ENCODE data around the gene GADD45A. TPM values are rescaled to one million over a fixed set of nuclear protein-coding genes. Genes with fewer than 3 reads are reported as not detected.

GADD45A gene
- polyA plus RNA-seq, 1 of the 3 experiments (the other 2 are of a cell fraction), result 164 TPM

- Histone ChIP-seq H3F3A (replicated peaks; ENCODE audit: insufficient read depth) (peaks cover 25% of the 10 kb centered on the region), H3K27ac (ENCODE audit: low read depth in 2 of 2, low read length in 1 of 2) (peak overlapping the region in 1 of 2 experiments; percentile 99; a peak in 2 of 4 replicates), H3K27me3 (ENCODE audit: insufficient read depth) (no peaks in the 10 kb centered on the region), H3K9me3 (no peaks in the 10 kb centered on the region), H3K4me1 (ENCODE audit: control insufficient read depth in 1 of 2, insufficient read depth in 2 of 2, low read depth in 1 of 2, low read length in 1 of 2) (peaks cover 12 to 36% of the 10 kb centered on the region in 2 experiments; a peak in 3 of 4 replicates), H3K9ac (no peak overlapping the region), H3K36me3 (replicated peaks in 1 of 2; ENCODE audit: control insufficient read depth in 1 of 2, insufficient read depth in 2 of 2, low read length in 1 of 2) (no peaks in the 10 kb centered on the region), H3K9me2 (no peaks in the 10 kb centered on the region), H3K4me2 (no peak overlapping the region), H2AFZ (ENCODE audit: low read depth) (no peak overlapping the region), H3K4me3 (ENCODE audit: low read depth in 2 of 2, low read length in 1 of 2) (no peak overlapping the region), H3K79me2 (ENCODE audit: insufficient read depth) (peaks cover 80% of the 10 kb centered on the region), H4K20me1 (ENCODE audit: insufficient read depth) (no peaks in the 10 kb centered on the region)
- ChIA-PET CTCF (interaction anchor here (0.7 to 2.1 kb wide), 5 partner anchors 17 to 176 kb away, joined by 3 to 14 read pairs (median 4); no protein-coding TSS in a partner anchor), POLR2A (no interaction called here)
- DNase-seq, result no peak
- TF ChIP-seq EP300 (IDR thresholded peaks at IDR 0.05; ENCODE audit: borderline replicate concordance in 1 of 2, low read depth in 1 of 2, low read length in 1 of 2) (no peak), TAF1 (IDR thresholded peaks at IDR 0.05; ENCODE audit: borderline replicate concordance, low read depth, low read length) (no peak), TEAD4 (IDR thresholded peaks at IDR 0.05; ENCODE audit: borderline replicate concordance, insufficient read depth) (no peak), RCOR1 (IDR thresholded peaks at IDR 0.05; ENCODE audit: low read length) (no peak)
- WGBS (ENCODE audit: low lambda C conversion rate), result 100% methylated on average over 3 of the region's 3 CpGs
Measured at GRCh38 chr1:67737875-67738274, 52.9 kb downstream of the GADD45A start.

Small RNAs within 50 kb of the gene (small RNA-seq; reads per million reads assigned to genes)
- gene RN7SL392P, result 0 reads per million in 7 experiments

Other genes starting within 250 kb of the GADD45A start
- gene GNG12, start 148.3 kb downstream of the GADD45A start, polyA plus RNA-seq (2012; rRNA removed), result 41.2 and 56.1 TPM in 2 replicates

Measured in SK-N-SH (cell line).